GM12878 (cell line): ENCODE measurements around the gene NHS. TPM values are rescaled to one million over a fixed set of nuclear protein-coding genes. Genes with fewer than 3 reads are reported as not detected.

Experiments
- JUND ChIP-seq: IDR thresholded peaks from 2 replicates; pipeline ENCODE4 v1.6.1; 2012; ENCODE audit warnings: low read depth, mild to moderate bottlenecking, low read length, improper control_type of control experiment, moderate library complexity
- RBBP5 ChIP-seq: fragments of 200-600 bp; sonication (generic); conservative IDR thresholded peaks from 2 replicates; pipeline ENCODE4 v1.6.1; 2016
- REST ChIP-seq: IDR thresholded peaks from 2 replicates; pipeline ENCODE4 v1.6.1; 2012; ENCODE audit warnings: mild to moderate bottlenecking, low read depth, low read length
- SUZ12 ChIP-seq: fragments of 200-600 bp; sonication (generic); IDR thresholded peaks from one replicate; pipeline ENCODE4 v1.6.1; 2018; ENCODE audit warnings: antibody characterized with exemption, mild to moderate bottlenecking; ENCODE audit not compliant: unreplicated experiment
- WRNIP1 ChIP-seq: IDR thresholded peaks from 2 replicates; pipeline ENCODE4 v1.6.1; 2011; ENCODE audit warnings: low read depth, low read length, improper control_type of control experiment, borderline replicate concordance
- ZNF687 ChIP-seq: fragments of 450-650 bp; IDR thresholded peaks from 2 replicates; pipeline ENCODE4 v1.6.1; 2017; ENCODE audit warnings: mild to moderate bottlenecking, moderate library complexity
- polyA plus RNA-seq, 11 experiments: library from polyadenylated mRNA; depleted of rRNA in 4 of 11; unstranded in 6 of 11; stranded (reverse) in 5 of 11; fragments of >200 nt; fragmentation: Nextera tagmentation in 4 of 11; fragmentation: Illumina TruSeq in 1 of 11; extraction: Ambion mirVana in 4 of 11; extraction: Trizol in 1 of 11; gene quantifications; 1 replicate in 1 of 11; 2 replicates in 10 of 11; pipeline versions ENCODE4 v1.2.1 to v1.2.3, GENCODE V29; 2011 to 2016; ENCODE audit warnings: inconsistent platforms in 2 of 11, missing spikeins in 2 of 11, low read depth in 1 of 11
- total RNA-seq, 4 experiments: library from RNA; depleted of rRNA in 3 of 4; stranded (reverse); fragments of >200 nt in 3 of 4; fragmentation: Illumina TruSeq in 1 of 4; extraction: Trizol in 1 of 4; gene quantifications; 2 replicates each; pipeline versions ENCODE4 v1.2.1 to v1.2.3, GENCODE V29; 2013 to 2021

Gene NHS
- total and polyA plus RNA-seq, 10 of the 15 experiments (the other 5 are each of a cell fraction or from before 2014, with no cell fraction given), result under 0.01 to 0.07 (median 0.03) TPM; not detected in 7

GRCh38 chrX:17435476-17435875, 60.5 kb downstream of the NHS start (continued):
- TF ChIP-seq ZNF687, result no peak
- TF ChIP-seq SUZ12, result no peak
- no peak for TF ChIP-seq RBBP5
- TF ChIP-seq WRNIP1, result no peak
- no peak for TF ChIP-seq REST
- TF ChIP-seq JUND, result no peak
